SK-N-SH (cell line): Measurements from ENCODE around the gene RASGRP2.

ENCODE experiments used
- CTCF ChIP-seq: fragments of 200-600 bp; sonication (generic); IDR thresholded peaks from 2 replicates; pipeline ENCODE4 v1.6.1; 2017; ENCODE audit warnings: antibody characterized with exemption, mild to moderate bottlenecking, moderate library complexity
- EZH2phosphoT487 ChIP-seq: fragments of 200-600 bp; sonication (generic); IDR thresholded peaks from 2 replicates; pipeline ENCODE4 v1.6.1; 2017; ENCODE audit warnings: low read depth, mixed run types, mild to moderate bottlenecking, antibody characterized with exemption, moderate library complexity, borderline replicate concordance

- TF ChIP-seq EZH2phosphoT487, result no peak
- no peak for TF ChIP-seq CTCF
Observed at GRCh38 chr11:64746486-64746885, 2.5 kb upstream of the RASGRP2 start.
